NOMO-1 treated with DMSO at 0.1 percent for 48 hours (cell line): ENCODE measurements around the gene NTMT1.
A peak's percentile ranks its signal among the peaks of the same experiment; 100 is the strongest.
"Not testable (repeated sequence)": the region's sequence is repeated elsewhere in the genome, so short reads cannot be mapped to it uniquely, and the experiment has no call there.

Experiments
- DNase-seq: peaks from one replicate; lab custom pipeline; 2025; ENCODE audit not compliant: unreplicated experiment; lab: John Stamatoyannopoulos, UW

The NTMT1 gene

DNA sequence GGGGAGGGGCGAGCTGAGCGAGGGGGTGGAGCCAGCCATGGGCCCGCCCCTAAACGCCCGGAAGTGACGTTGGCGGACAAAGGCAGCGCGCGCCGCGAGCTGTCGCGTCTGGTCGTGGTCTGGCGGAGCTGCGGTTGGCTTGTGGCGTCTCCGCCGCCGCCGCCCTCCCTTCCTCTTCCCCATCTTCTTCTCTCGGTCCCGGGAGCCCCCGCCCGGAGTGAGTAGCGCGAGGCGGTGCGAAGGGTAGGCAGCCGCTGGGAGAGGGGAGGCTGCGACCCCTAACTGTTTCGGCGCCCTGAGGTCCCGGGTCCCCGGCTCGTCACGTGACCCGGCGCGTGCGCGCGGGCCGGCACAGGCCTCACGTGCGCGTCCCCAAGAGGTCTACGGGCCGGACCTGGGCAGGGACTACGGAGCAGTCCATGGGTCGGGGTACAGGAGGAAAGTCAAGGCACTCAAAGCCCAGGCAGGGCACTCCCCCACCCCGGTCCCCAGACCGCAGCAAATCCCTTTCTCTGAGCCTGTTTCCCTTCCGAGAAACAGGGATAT, at the start of gene NTMT1:
Gene NTMT1 (plus strand): TSS at position 85 of the 546 bp plus-strand sequence. CDS start 6,541 bp downstream, outside the sequence.
- peak; percentile 72 for DNase-seq

DNA sequence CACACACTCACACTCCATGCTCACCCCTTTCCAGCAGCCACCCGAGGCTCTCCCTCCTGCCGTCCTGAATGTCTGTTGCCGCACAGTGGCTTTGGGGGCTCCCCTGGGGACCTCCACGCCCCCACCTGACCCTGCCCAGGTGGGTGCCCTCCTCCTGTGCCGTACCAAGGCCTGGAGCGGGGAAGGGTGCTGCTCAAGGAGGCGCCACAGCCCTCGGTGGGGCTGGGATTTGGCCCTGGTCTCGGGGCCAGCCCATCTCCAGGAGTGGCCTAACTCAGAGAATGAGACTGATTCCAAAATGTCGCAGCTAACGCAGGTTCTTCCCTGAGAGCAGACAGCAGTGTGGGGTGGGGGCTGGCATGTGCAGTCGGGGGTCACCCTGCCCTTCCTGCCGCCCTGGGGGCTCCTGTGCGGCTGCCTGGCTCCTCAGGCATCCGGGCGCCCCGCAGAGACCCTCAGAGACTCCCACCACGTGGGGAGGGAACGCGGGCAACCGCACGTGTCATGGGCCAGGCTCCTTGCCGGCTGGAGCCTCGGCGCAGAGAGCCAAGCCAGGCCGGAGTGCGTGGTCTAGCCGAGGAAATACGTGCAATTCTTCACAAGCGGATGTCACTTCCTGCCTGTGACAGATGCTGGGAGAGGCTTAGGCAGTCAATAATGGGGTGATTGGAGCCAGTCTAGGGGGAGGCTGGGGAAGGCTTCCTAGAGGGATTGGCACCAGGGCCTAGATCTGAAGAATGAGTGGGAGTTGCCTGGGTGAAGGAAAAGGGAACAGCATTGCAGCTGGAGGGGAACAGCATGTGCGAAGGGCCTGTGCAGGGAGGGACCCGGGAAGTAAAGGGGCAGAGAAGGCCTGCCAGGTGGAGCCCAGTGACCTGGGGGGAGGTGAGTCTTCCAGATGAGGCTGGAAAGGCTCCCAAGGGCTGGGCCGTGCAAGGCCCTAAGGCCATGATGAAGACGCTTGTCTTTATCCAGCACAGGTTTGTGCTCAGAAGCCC, 49.1 kb upstream of the NTMT1 start:
- no peak for DNase-seq

- DNase-seq = no peak
Observed at GRCh38 chr9:129579294-129579693, 46.7 kb upstream of the NTMT1 start.

- DNase-seq = no peak
Observed at GRCh38 chr9:129580211-129580915, 45.6 kb upstream of the NTMT1 start.

- DNase-seq = no peak
Observed at GRCh38 chr9:129581505-129582189, 44.3 kb upstream of the NTMT1 start.

DNA sequence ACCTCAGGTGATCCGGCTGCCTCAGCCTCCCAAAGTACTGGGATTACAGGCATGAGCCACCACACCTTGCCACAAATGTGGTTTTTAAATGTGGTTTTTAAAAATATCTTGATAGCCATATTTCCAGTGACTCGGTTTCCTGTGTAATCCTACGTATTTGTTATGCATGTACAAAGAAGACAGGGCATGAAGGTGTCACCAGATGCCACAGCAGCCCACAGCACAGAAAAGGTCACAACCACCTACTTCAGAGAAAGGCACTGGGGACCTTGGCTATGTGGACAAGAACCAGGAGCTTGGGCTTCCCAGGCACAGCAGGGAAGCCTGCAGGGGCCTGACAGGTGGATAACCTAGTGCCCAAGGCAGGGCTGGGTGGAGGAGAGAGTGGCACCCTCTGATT, 43.1 kb upstream of the NTMT1 start:
- DNase-seq = no peak

GRCh38 chr9:129583308-129584038, 42.5 kb upstream of the NTMT1 start:
- peak; percentile 89 for DNase-seq

DNA sequence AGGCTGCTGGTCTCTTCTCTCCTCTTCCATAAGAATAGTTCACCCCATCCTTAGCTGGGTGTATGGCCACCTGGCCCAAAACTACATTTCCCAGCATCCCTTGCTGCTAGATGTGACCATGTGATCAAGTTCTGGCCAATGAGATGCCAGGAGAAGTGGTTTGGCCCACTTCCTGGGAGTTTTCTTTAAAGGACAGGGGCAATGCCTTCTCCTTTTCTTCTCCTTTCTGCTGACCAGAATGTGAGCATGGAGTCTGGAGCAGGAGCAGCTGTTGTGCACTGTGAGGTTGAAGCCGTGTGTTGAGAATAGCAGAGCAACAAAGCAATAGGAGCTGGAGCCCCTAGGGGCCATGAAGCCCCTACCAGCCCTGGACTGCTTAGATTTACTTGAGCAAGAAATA, 41.8 kb upstream of the NTMT1 start:
- peak; percentile 78 for DNase-seq

DNA sequence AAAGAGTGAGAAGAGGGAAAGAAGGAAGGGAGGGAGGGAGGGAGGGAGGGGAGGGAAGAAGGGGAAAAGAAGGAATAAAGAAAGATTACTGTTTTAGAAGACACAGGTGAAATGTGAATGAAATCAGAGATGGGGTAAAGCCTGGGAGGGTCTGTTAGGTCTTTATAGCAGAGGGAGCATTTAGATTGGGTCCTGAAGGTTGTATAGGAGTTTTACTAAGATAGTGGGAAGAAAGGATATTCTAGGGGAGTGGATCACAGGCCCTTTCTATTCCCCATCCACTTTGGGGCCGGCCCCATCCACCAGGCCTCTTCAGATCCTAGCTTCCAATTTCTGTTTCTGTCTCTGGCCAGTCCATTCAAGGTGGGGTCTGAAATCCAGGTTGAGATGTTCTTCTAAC, 40.6 kb upstream of the NTMT1 start:
- DNase-seq = no peak

GRCh38 chr9:129586245-129586644, 39.7 kb upstream of the NTMT1 start:
- DNase-seq = no peak

DNA sequence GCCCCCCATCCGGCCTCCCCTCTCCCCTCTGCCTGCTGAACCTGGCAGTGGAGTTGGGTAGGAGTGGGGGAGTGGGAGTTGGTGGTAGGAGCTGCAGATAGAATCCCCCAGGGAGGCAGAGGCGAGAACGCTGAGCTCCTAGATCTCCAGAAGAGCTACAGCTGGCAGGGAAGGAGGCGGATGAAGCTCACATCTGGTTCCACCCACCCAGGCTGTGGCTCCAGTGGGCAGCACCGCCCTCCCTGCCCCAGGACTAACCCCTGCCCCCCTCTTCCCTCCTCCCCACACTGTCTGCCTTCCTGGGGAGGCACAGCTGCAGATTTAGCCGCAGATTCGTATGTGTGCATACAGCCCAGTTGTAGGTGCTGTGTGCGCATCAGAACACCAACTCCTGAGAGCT, 39.3 kb upstream of the NTMT1 start:
- DNase-seq = no peak

DNA sequence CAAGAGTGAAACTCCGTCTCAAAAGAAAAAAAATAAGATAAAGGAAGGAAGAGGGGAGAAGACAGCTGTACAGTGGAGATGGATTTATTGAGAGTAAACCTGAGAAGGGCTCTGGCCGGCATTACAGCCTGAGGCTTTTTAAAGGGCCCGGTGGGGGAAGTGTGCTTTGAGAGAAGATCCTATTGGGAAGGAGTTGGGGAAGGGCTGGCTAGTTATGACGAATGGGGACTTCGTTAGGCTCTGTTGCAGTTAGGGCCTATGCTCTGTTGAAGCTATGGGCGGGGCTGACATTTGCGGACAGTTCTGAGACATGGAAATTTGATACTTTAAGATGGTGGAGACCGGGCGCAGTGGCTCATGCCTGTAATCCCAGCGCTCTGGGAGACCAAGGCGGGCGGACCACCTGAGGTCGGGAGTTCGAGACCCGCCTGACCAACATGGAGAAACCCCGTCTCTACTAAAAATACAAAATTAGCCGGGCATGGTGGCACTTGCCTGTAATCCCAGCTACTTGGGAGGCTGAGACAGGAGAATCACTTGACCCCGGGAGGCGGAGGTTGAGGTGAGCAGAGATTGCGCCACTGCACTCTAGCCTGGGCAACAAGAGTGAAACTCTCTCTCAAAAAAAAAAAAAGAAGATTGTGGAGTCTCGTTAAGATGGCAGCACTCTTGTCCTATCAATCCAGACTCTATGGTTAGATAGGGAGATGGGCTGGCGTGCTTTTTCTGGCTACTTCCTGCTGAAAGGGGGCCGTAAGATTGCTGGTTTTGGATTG, 38.3 kb upstream of the NTMT1 start:
- DNase-seq = no peak

GRCh38 chr9:129590466-129590865, 35.5 kb upstream of the NTMT1 start:
- DNase-seq = no peak

DNA sequence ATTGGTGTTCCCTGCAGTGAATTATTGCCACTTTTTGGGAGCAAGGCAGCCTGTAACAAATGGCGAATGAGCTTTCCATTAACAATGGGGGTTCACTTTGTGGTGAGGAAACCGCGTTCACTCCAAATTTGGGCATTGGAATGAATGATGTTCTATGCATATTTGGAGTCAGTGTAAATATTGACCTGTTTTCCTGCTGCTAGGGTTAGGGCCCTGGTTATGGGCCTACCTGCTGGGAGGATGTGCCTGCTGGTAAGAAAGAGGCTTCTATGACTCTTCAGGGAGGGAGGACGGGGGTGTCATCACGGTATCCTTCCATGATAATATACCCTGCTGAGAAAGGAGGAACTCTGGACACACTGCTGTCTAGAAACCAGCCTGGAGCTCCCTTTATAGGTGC, 34.0 kb upstream of the NTMT1 start:
- DNase-seq = no peak

- DNase-seq = not testable (repeated sequence)
Observed at GRCh38 chr9:129592790-129593189, 33.2 kb upstream of the NTMT1 start.

DNA sequence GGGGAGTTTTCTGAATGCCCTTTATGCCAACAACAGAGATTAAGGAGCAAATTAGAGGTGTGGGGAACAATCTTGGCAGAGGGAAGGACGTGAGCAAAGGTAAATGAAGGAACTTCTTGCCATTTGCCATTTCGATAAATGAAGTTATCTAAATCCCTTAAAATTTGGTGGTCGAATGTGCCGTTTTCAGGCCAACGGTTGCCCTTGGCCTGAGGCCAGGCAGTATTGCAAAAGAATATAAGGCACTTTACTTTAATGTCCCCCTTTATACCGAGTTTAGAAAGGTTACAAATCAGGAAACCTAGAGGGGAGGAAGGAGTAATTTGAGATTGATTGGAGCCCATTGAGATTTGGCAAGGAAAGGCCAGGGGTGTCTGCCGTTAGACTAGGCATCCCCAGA, 31.3 kb upstream of the NTMT1 start:
- no peak for DNase-seq

GRCh38 chr9:129595311-129595741, 30.6 kb upstream of the NTMT1 start:
- DNase-seq = no peak

- no peak for DNase-seq
Observed at GRCh38 chr9:129595903-129596540, 29.9 kb upstream of the NTMT1 start.
